HUDEP-2 (cell line): Measurements from ENCODE around the gene EPG5.
"Not testable (repeated sequence)": the region's sequence is repeated elsewhere in the genome, so short reads cannot be mapped to it uniquely, and the experiment has no call there.

Experiments
- DNase-seq, 76 experiments: peaks; one replicate each; lab custom pipeline; 2025; ENCODE audit not compliant: unreplicated experiment in 76 of 76; lab: John Stamatoyannopoulos, UW

The EPG5 gene

GRCh38 chr18:45871431-45872084, 95.6 kb downstream of the EPG5 start:
- DNase-seq: no peak

DNA sequence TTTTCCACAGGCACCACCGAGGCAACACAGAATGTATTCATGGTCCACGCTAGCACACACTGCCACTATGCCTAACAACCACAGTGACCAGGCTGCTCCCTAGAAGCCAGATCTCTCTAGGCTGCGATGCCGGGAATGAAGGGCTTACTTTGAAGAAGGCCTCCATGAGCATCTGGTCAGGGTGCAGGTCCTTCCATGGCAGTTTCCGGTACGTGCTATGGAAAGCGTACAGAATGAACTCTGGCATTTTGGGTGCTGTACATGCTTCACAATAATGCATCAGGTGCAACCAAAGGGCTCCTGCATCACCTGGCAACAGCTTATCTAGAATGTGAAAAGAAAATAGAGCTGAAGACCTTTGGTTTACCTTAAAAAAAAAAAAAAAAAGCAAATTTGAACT, 96.7 kb downstream of the EPG5 start:
- DNase-seq: no peak

GRCh38 chr18:45865466-45865865, 101.7 kb downstream of the EPG5 start:
- DNase-seq: no peak

GRCh38 chr18:45864081-45864480, 103.0 kb downstream of the EPG5 start:
- DNase-seq: no peak

GRCh38 chr18:45863469-45863868, 103.7 kb downstream of the EPG5 start:
- DNase-seq: no peak

- no peak for DNase-seq
Measured at GRCh38 chr18:45861926-45862325, 105.2 kb downstream of the EPG5 start.

GRCh38 chr18:45860971-45861370, 106.2 kb downstream of the EPG5 start:
- DNase-seq: no peak

- no peak for DNase-seq
Measured at GRCh38 chr18:45860492-45860891, 106.6 kb downstream of the EPG5 start.

DNA sequence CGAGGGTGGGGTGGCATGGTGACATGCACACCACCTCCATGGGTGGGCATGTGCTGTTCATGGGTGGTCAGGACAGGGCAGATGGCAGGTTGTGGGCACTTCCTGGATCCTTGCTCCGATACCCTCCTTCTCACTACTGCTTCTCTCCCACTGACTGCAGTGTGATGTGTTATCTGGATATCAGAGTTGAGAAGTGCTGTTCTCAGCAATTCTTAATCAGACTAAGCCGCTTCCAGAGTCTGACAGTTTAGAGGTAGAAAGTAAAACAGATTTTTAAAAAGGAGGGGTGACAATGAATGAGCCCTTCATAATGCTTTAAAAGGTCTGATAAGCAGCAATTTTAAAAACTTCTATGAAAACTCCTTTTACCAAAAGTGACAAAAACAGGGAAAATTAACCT, 107.8 kb downstream of the EPG5 start:
- no peak for DNase-seq

DNA sequence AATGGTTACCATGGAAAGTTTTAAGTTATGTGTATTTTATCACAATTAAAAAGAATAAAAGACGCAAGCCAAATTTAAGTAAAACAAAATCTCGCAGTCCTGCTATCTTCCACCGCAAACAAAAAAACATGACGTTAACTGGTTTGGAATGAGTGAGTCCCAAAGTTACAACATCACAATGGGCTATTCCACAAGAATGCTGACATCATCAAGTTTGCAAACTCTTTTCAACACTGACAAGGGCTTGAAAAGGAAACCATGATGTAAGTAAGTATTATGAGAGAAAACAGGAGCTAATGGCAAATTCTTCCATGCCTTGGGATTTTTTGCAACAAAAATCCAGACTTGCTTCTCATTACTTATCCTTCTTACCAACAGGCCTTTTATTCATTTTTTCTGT, 110.6 kb downstream of the EPG5 start:
- no peak for DNase-seq

DNA sequence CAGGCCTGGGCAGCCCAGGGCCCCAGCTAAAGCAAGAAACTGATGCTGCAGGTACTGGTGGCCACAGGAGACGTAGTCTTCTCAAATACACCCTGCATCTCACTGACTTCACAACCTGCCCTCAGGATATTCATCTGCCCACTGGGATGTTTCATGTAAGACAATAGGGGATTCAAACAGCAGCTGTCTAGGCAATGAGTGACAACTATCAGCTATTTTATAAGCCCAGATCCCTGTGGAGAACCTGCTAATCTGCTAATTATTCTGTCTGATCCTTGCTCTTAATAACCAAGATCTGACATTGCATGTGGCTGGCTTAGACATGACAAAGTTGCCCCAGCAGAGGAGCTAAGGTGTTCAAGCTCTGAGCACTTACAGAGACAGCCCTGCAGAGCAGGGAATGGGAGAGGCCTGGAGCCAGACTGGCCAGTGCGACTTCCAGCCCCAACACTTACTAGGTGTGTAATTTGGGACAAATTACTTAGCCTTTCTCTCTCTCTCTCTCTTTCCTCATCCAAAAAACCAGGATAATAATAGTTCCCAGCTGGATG, 113.0 kb downstream of the EPG5 start:
- no peak for DNase-seq

- DNase-seq: no peak
Measured at GRCh38 chr18:45852631-45853030, 114.5 kb downstream of the EPG5 start.

DNA sequence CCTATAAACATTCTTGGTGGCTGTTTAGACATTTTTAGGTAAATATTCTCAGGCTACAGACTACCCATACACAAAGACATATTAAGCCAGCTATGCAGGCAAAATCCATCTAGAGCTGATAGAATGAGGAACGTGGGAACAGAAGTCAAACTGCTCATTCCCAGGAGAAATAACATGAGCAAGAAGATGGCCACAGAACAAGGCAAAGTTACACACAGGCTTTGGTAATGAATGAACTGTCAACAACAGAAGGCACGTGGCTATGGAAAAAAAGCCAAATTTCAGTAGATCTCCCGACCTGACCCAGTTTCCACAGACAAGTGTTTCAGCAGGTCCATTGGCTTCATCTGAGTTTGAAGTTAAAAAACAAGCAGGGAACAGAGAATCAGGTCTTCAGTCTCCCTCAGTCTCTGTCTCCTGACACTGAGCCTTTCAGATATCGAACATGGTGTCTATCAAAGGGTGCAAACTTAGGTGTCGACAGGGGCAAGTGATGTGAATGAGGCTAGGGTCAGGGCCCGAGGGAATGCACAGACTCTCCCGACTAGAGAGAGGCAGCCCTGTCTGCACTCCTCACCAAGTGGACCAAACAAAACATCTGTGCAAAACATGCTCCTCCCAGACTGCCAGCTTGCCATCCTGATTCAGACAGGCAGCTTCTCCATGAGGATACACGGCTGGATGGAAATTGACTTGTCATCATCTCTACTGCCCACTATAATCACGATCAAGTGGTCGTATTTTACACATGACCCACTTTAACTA, 115.8 kb downstream of the EPG5 start:
- no peak for DNase-seq

GRCh38 chr18:45850021-45850420, 117.1 kb downstream of the EPG5 start:
- peak in 6 of 76 experiments; percentile 18 to 31 (median 20) for DNase-seq

- DNase-seq: no peak
Measured at GRCh38 chr18:45849529-45849928, 117.6 kb downstream of the EPG5 start.

- not testable (repeated sequence) for DNase-seq
Measured at GRCh38 chr18:45848643-45849042, 118.5 kb downstream of the EPG5 start.

DNA sequence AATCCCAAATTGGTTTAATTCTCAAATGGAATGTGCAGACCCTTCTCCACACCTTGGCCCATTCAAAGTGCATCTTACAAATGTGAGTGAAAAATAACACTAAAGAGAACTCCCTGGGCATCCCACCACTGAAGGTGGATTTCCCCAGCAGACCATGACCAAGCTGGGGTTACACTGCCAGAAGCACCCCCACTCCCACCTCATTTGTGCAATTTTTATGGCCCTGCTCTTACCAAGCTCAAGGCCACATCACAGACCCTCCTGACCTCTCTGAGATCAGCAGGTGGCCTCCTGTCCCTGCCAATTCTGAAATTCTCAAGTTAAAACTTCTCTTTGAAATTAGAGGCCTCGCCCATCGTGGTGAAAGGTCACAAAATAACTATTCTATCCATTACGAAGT, 120.0 kb downstream of the EPG5 start:
- no peak for DNase-seq

DNA sequence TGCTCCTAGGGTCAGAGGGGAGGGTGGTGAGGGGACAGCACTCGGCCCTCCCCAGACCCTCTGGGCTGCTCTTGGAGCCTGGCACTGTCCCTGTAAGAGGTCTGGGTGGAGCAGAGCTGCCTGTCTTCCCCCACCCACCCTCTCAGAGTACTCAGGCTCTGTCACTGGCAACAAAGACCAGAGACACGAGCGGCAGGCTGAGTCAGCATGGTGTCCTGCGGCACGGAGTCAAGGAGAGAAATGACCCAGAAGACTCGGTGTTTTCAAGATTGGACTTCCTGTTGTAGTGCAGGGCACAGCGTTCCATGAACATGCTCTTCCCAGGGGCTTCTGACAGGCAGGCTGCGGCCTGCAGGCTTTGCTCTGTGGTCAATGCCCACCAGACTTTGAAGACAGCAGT, 121.7 kb downstream of the EPG5 start:
- DNase-seq: no peak

DNA sequence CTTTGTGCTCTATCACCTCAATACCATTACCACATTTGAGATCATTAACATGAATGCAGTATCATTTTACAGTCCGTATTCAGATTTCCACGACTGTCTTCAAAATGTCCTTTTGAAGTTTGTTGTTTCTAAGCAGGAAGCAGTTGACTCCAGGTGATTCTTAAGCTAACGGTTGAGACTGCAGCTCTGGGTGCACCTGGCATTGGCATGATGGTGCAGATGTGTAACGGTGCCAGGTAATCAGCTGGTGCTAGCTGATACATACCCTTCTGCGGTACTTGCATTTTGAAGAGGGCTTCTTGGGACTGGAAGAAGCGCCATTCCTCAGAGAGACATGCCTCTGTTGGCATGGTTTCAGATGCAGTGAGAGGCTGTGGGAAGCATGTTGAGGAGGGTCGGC, 122.2 kb downstream of the EPG5 start:
- no peak for DNase-seq

GRCh38 chr18:45843019-45843418, 124.1 kb downstream of the EPG5 start:
- no peak for DNase-seq

GRCh38 chr18:45841765-45842442, 125.2 kb downstream of the EPG5 start:
- no peak for DNase-seq
